ENCODE results near the gene ITGA6.

The ITGA6 gene

GRCh38 chr2:172442072-172442895, 14.9 kb downstream of the ITGA6 start:
- DNase-seq = peak; percentile 80

GRCh38 chr2:172445851-172446250, 18.5 kb downstream of the ITGA6 start:
- DNase-seq = no peak

- DNase-seq = no peak
These were observed 19.2 kb downstream of the ITGA6 start for GRCh38 chr2:172446474-172447063.

- no peak for DNase-seq
These were observed 20.6 kb downstream of the ITGA6 start for GRCh38 chr2:172447811-172448493.

- no peak for DNase-seq
These were observed 21.3 kb downstream of the ITGA6 start for GRCh38 chr2:172448544-172449267.

- no peak for DNase-seq
These were observed 22.6 kb downstream of the ITGA6 start for GRCh38 chr2:172449911-172450550.

- DNase-seq = no peak
These were observed 24.5 kb downstream of the ITGA6 start for GRCh38 chr2:172451923-172452322.

- no peak for DNase-seq
These were observed 25.5 kb downstream of the ITGA6 start for GRCh38 chr2:172452845-172453244.

- DNase-seq = no peak
These were observed 27.2 kb downstream of the ITGA6 start for GRCh38 chr2:172454404-172455120.

- no peak for DNase-seq
These were observed 27.7 kb downstream of the ITGA6 start for GRCh38 chr2:172455121-172455515.

- DNase-seq = no peak
These were observed 28.6 kb downstream of the ITGA6 start for GRCh38 chr2:172456002-172456401.

- no peak for DNase-seq
These were observed 30.1 kb downstream of the ITGA6 start for GRCh38 chr2:172457536-172457935.

GRCh38 chr2:172458561-172459124, 31.3 kb downstream of the ITGA6 start:
- DNase-seq = no peak

- DNase-seq = no peak
These were observed 33.4 kb downstream of the ITGA6 start for GRCh38 chr2:172460780-172461201.

GRCh38 chr2:172461591-172462372, 34.4 kb downstream of the ITGA6 start:
- DNase-seq = peak; percentile 82

- DNase-seq = peak; percentile 11
These were observed 35.0 kb downstream of the ITGA6 start for GRCh38 chr2:172462373-172462848.

GRCh38 chr2:172462849-172463381, 35.5 kb downstream of the ITGA6 start:
- peak; percentile 29 for DNase-seq

- no peak for DNase-seq
These were observed 37.2 kb downstream of the ITGA6 start for GRCh38 chr2:172464400-172465129.
